ENCODE measurements around the gene PIGA. TPM values are rescaled to one million over a fixed set of nuclear protein-coding genes. Genes with fewer than 3 reads are reported as not detected.
"Not testable (repeated sequence)": the region's sequence is repeated elsewhere in the genome, so short reads cannot be mapped to it uniquely, and the experiment has no call there.

Gene PIGA
- total RNA-seq, 1 donor from 2014 or later = 25.5 TPM

GRCh38 chrX:15321447-15321846 lies 13.9 kb downstream of the PIGA start:
- DNase-seq (ENCODE audit: low spot score) = no peak

- no peak for DNase-seq (ENCODE audit: low spot score)
These were observed 15.0 kb downstream of the PIGA start for GRCh38 chrX:15320297-15320696.

GRCh38 chrX:15319075-15319474 lies 16.2 kb downstream of the PIGA start:
- no peak for DNase-seq (ENCODE audit: low spot score)

- DNase-seq (ENCODE audit: low spot score) = no peak
These were observed 19.8 kb downstream of the PIGA start, which contains the start of gene ASB11 for GRCh38 chrX:15315509-15315908. Gene ASB11 (minus strand): TSS chrX:15315640. CDS start chrX:15315605, 35 bp downstream.

GRCh38 chrX:15314472-15314871 lies 20.9 kb downstream of the PIGA start:
- no peak for DNase-seq (ENCODE audit: low spot score)

GRCh38 chrX:15311119-15311518 lies 24.2 kb downstream of the PIGA start:
- DNase-seq (ENCODE audit: low spot score) = no peak

- DNase-seq (ENCODE audit: low spot score) = peak; percentile 53
These were observed 25.2 kb downstream of the PIGA start for GRCh38 chrX:15310117-15310516.

GRCh38 chrX:15305899-15306298 lies 29.4 kb downstream of the PIGA start:
- DNase-seq (ENCODE audit: low spot score) = not testable (repeated sequence)

- peak; percentile 46 for DNase-seq (ENCODE audit: low spot score)
These were observed 33.4 kb downstream of the PIGA start for GRCh38 chrX:15301924-15302323.

GRCh38 chrX:15299941-15300851 lies 35.1 kb downstream of the PIGA start:
- no peak for DNase-seq (ENCODE audit: low spot score)

- no peak for DNase-seq (ENCODE audit: low spot score)
These were observed 36.5 kb downstream of the PIGA start for GRCh38 chrX:15298780-15299179.

- no peak for DNase-seq (ENCODE audit: low spot score)
These were observed 37.1 kb downstream of the PIGA start for GRCh38 chrX:15298201-15298600.

- DNase-seq (ENCODE audit: low spot score) = no peak
These were observed 41.9 kb downstream of the PIGA start for GRCh38 chrX:15293451-15293850.

GRCh38 chrX:15292861-15293260 lies 42.5 kb downstream of the PIGA start:
- no peak for DNase-seq (ENCODE audit: low spot score)

GRCh38 chrX:15277604-15278003 lies 57.7 kb downstream of the PIGA start:
- DNase-seq (ENCODE audit: low spot score) = no peak

GRCh38 chrX:15274946-15275345 lies 60.4 kb downstream of the PIGA start:
- no peak for DNase-seq (ENCODE audit: low spot score)

GRCh38 chrX:15273275-15273674 lies 62.0 kb downstream of the PIGA start:
- not testable (repeated sequence) for DNase-seq (ENCODE audit: low spot score)

- DNase-seq (ENCODE audit: low spot score) = no peak
These were observed 63.6 kb downstream of the PIGA start for GRCh38 chrX:15271757-15272156.

GRCh38 chrX:15269618-15270521 lies 65.5 kb downstream of the PIGA start, which contains the start of gene ASB9:
Gene ASB9 (minus strand): TSS chrX:15270083. CDS start chrX:15269874, 209 bp downstream.
- DNase-seq (ENCODE audit: low spot score) = peak; percentile 45

Measured in ureter (tissue), 1 donor.